ENCODE data around the gene CTBP1.

GRCh38 chr4:1274871-1275270 lies 25.9 kb upstream of the CTBP1 start:
- TF ChIP-seq POLR2A (IDR thresholded peaks at IDR 0.05): no peak
- no peak for TF ChIP-seq CTCF (IDR thresholded peaks at IDR 0.05)
- TF ChIP-seq EP300 (IDR thresholded peaks at IDR 0.05): no peak
